HG02885 (cell line): Measurements from ENCODE around the gene TNS3.

Experiments
- ATAC-seq: cut with Tn5 transposase; IDR thresholded peaks from one replicate; pipeline ENCODE4 v1.9.1; 2021; ENCODE audit warnings: mild to moderate bottlenecking; ENCODE audit not compliant: unreplicated experiment, poor library complexity

The TNS3 gene

DNA sequence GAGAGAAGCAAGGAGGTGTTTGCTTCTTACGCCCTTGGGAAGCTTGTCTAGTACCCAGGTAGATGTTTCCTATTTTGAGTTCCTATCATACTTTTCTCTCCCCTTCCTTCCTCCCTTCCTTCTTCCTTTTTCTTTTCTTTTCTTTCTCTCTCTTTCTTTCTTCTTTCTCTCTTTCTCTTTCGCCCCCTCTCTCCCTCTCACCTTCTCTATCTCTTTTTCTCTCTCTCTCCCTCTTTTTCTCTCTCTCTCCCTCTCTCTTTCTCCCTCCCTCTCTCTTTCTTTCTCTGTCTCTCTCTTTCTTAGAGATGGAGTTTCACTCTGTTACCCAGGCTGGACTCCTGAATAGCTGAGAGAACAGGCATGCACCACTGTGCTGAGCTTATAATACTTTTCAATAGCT lies 322.2 kb downstream of the TNS3 start:
- ATAC-seq: no peak

DNA sequence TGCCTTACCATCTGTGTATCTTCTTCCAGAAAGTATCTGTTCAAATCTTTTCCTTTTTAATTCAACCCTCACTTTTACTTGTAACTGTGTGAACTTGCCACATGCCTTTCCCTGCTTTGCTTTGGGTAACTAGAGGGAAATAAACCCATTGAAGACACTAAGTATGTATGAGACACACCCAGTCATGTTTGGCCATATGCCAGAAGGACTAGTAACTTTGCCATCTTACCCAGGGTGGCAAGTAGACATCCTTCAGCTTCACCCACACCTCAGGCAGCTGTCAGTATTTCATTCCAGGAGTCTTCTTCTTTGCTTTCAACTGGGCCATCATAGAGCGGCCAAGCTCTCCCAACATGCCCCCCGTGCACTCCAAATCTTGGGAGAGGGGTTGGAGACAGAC lies 323.1 kb downstream of the TNS3 start:
- no peak for ATAC-seq

DNA sequence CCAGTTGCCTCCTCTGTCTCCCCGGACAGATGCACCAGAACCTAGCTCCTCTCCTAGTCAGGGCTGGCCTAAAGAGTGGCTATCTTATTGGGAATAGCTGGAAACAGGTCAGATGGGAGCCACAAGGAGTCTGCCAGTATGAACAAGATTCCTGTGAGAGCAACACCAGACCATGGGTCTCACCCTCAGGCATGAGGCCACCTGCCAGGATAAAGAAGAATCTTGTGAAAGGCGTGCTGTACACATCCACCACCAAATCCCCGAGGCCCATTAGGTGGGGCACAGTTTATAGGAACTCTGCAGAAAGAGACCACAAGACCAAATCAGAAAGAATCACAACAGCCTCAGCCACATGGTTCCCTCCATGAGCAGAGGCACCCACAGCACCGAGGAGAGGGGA lies 325.9 kb downstream of the TNS3 start:
- no peak for ATAC-seq

GRCh38 chr7:47255441-47255840 lies 326.5 kb downstream of the TNS3 start:
- ATAC-seq: no peak

DNA sequence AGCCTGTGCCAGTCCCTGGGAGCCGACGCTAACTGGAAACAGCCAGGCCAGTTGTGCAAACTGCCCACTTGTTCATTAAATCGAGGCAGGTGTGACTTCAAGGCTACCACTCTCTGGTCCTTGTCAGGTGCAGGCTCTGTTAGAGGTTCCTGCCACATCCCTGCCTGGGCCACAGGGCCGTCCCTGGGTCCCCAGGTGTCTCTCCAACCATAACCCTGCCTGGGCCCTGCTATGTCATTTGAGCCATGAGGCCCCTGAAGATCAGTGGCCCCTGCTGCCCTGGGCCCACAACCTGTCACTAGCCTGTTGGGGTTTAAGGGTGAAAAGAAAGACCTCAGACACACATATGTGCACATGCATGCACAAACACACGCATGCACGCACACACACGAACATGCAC lies 326.9 kb downstream of the TNS3 start:
- no peak for ATAC-seq

DNA sequence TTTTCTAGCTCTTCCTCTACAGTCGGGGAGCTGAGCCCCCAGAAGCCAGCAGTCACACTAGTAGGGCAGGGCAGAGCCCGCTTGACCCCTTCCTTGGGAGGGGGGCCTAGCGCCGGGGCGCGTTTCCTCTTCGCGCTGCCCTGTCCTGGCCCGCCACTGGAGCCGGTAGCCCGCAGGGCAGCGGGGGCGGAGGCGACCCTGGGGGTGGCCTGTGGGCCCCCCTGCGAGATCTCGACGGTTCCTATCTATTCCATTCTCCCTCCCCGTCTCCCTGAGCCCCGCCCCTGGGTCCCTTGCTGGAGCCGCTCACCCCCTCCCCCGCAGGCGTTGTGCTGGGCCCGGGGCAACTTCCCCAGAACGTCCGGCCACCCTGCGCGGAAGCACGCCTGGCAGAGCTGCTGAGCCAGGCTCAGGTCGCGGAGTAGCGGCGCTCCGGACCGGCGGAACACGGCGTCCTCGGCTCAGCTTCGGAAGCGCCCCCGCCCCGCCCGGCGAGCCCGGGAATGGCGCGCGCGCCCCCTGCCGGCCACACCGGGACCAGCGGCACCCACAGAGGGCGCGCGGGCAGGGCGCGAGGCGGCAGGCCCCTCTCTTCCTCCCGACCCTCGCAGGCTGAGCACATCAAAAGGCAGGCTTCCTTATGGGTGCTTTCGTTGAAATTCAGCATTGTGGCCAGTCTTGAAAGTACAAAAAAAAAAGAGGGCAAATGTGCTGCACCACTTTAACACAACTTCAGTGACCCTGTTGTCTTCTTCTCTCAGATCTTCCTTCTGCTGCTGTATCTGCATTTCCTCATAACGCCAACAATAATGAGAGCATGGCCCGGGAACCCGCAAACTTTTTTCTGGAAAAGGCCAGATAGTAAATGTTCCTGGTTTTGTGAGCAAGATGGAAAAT lies 327.6 kb downstream of the TNS3 start:
- ATAC-seq: peak; percentile 91

DNA sequence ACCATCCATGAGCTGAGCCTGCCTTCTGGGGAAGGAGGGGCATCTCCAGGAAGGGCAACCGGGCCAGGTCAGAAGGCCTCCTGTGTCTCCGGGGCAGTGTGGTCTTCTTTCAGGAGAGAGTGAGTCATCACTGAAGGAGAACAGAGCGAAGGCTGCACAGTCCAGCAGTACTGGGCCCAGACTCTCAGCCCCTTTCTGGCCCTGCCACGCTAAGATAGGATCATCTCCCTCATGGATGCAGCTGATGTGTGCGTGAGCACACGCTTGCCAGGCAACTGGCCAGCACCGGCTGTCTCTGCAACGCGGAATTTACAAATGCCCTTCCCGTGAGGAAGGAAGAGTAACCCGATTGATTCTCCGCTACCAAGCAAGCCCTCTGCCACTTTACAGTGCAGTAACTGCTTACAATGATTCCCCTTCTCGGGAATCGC lies 328.2 kb downstream of the TNS3 start:
- ATAC-seq: peak; percentile 35

- no peak for ATAC-seq
Observed at GRCh38 chr7:47252675-47253074, 329.2 kb downstream of the TNS3 start.

GRCh38 chr7:47249361-47249760 lies 332.6 kb downstream of the TNS3 start:
- ATAC-seq: no peak

GRCh38 chr7:47248797-47249196 lies 333.1 kb downstream of the TNS3 start:
- no peak for ATAC-seq

- no peak for ATAC-seq
Observed at GRCh38 chr7:47247132-47247531, 334.8 kb downstream of the TNS3 start.

DNA sequence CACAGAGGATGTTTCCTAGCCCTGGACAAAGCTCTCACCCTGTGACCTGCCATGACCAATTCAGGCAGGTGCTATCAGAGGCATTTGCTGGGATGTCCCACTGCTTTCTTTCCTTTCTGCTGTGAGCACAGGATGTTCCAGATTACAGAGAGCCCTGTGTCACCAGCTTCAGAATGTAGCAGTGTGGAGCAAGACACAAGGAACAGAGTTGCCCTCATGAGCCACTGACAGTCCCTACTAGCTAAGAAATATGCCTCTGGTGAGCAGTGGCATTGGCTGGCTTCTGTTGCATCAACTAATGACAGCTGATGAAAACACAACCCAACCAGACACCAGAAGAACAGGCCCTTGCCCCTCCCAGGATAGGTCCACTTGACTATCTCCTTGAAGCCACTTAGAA lies 337.2 kb downstream of the TNS3 start:
- ATAC-seq: no peak

- no peak for ATAC-seq
Observed at GRCh38 chr7:47241112-47242065, 340.5 kb downstream of the TNS3 start.

DNA sequence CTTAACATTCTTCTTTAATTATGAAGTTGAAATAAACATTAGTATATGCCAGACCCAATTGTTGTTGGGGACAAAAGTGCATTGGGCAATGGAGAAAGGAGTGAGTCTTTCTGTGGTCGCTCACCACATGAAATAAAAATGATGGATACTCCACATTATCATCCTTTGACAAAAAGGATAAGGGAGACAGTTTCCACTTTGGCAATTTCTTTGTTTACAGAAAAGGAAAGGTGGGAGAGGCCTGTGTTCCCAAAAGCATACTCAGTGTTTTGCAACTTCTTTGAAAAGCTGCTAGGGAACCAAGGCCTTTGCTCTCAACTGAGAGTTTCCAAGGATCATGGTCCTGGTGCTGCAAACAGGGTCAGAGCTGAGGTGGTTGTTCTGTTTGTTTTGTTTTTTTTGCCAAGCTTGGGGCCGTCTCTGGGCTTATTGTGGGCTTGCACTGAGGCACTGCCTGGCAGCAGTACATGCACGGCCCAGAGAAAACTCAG lies 341.9 kb downstream of the TNS3 start:
- no peak for ATAC-seq

DNA sequence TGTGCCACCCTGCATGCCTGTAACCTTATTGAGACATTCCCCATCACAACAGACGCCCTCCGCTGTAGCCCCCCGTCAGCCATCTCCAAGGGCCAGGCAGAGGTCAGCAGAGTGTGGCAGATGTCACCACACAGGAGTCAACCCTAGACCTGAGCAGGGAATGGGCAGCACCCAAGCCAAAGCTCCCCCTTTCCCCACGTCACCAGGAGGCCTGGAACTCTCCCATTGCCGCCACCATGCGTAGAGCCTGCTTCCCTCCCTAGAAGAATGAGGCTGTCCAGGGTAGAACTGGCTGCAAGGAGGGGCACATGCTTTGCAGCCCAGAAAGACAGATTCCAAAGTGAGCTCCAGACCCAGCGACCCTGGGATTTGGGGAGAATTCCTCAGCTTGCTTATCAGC lies 342.9 kb downstream of the TNS3 start:
- no peak for ATAC-seq

DNA sequence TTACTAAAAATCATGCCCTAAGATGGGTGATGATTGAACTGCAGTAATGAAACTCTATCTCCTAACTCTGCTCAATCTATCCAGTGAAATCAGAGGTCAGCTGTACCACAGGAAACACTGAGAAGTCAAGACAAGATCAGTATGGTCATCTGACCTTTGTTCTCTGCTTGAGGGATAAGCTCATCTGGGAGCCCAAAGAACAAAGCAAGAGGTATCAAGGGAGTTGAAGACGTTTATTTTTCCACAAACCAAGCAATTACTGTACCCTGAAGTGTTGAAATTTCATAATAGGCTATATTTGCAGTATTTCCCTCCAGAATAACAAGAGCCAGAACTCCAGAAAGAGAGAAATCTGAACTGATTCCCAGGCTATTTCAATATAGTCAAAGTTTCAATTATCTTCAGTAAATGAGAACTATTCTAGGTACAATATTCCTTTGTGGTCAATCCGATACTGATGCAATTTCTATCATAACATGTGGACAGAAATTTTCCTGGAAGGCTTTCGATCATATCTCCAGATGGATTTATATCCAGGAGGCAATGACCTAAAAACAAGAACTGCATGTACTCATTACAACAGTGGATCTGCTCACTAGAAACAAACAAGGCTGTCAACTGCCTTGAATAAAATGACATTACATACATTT lies 345.3 kb downstream of the TNS3 start:
- ATAC-seq: no peak

DNA sequence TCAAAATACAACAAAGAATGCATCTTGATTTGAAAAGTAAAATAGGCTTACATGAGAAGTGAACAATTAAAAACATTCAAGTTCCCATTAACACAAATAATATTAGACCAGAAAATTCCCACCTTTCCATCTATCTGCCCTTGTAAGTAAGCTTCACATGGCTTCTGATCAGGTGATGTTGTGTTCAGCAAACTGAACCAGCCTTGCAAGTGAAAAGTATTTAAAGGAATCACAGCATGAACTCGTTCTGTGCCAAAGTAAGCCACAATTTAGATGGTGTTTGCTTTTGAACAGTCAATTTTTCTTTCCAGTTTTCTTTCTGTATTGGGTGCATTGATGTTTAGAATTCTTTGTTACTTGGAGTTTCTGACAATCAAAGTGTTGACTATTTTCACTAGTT lies 347.9 kb downstream of the TNS3 start:
- no peak for ATAC-seq

DNA sequence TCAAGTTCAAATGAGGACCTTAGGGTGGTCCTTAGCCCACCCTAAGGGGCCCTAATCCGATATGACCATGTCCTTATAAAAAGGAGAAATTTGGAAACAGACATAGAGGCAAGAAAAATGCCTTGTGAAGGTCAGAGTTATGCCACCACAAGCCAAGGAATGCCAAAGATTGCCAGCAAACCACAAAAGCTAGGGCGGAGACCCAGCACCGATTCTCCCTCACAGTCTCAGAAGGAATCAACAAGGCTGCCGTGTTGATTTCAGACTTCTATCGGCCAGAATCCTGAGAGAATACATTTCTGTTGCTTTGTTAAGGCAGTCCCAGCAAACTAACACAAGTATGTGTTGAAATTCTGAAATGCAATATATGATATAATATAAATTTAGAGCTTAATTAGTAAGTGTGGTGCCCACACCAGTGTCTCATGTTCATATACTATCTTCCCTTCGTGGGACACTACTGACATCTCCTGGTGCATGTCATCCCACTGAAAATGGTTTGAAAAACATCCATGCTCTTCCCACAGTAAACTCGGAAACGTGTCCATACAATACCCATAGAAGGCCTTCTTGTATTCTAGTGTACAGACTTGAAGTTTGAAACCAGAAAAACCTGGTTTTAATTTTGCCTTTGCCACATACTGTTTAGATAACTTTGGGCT lies 349.0 kb downstream of the TNS3 start:
- no peak for ATAC-seq

DNA sequence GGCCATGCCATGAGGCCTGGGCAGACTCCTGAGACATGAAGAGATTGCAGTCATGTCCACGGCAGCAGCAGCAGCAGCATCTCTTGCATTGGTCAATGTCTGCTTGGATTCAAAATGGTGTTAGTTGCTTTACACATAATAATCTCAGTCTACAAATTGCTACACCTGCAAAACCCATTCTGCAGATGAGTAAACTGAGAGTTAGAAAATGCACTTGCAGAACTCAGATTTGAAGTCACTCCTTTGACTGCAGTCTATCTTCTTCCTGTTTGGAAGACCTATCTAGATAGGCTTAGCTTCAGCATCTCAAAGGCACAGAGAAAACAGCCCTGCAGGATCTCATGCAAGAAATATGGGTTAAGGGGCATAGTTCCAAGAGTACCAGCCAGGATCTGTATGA lies 350.3 kb downstream of the TNS3 start:
- ATAC-seq: no peak

DNA sequence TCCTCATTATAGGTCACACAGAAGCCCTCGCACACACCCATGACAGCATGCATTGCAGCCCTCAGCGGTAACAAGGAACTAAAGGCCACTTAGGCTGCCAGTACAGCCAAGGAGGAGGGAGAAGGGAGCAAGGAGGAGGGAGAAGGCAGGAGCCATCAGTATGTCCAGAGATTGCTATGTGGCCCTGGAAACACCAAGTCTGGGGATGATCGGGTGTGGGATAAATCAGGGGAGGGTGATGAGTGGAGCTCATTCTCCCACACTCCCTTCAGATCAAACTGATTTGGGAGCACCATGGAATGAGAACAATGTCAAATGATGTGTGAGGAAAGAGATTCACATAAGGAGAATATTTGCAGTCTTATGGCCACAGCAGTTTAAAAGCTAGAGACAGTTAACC lies 350.9 kb downstream of the TNS3 start:
- no peak for ATAC-seq
